ENCODE measurements around the gene C2CD3. TPM values are rescaled to one million over a fixed set of nuclear protein-coding genes. Genes with fewer than 3 reads are reported as not detected.
"Not testable (repeated sequence)": the region's sequence is repeated elsewhere in the genome, so short reads cannot be mapped to it uniquely, and the experiment has no call there.

Gene C2CD3
- total and polyA plus RNA-seq, 2 donors, result 12.2 to 13.6 TPM

DNA sequence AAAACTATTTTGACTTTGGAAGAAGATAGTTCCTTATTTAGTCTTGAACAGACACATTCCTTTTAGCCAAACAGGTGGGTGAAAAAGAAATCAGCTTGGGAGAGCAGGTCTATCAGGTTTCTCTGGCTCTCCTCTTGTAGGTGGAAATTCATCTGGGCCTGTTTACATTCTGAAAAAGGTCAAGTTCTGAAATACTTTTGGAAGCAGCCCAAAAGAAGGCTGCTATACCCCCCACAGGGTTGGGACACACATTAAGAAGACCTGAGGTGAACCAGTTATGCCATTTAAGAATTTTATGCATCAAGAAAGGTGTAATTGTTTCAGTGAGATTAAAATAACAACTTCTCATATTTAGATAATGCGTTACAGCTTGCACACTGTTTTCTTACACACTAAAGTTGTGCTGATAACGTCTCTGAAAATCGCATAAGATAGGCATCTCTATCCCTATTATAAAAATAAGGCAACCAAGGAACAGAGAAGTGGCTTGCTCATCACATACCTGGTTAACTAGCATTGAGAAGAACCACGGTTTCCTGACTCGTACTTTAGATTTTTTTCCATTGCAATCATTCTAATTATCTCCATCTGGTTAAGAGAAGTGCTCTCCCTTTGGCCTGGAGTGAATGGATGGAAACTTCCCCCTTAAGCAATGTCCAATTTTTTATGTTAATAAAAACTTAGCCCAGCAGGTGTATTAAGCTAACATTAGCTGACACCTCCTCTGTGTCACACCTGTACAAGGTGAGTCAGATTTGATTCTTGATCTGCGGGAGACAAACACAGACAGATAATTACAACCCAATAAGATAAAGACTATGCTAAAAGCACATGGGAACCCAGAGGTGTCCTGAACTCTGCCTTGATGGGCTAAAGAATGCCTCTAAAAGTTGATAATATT lies 101.4 kb downstream of the C2CD3 start:
- H3K4me3 ChIP-seq (ENCODE audit: low read length in 2 of 2), result no peak overlapping the region
- H3K9me3 ChIP-seq (ENCODE audit: control insufficient read depth in 2 of 2, insufficient read depth in 1 of 2, low read length in 1 of 2), result no peaks in the 10 kb centered on the region
- H3K4me1 ChIP-seq (ENCODE audit: control insufficient read depth in 2 of 2, insufficient read depth in 2 of 2, low read length in 2 of 2), result no peaks in the 10 kb centered on the region
- H3K27me3 ChIP-seq (ENCODE audit: control insufficient read depth in 2 of 2, insufficient read depth in 1 of 2, low read length in 1 of 2), result no peaks in the 10 kb centered on the region
- DNase-seq (ENCODE audit: low read depth in 6 of 9, low spot score in 9 of 9), result peak in 1 of 9 donors; percentile 12
- H3K36me3 ChIP-seq (ENCODE audit: control insufficient read depth in 2 of 2, insufficient read depth in 2 of 2, low read length in 1 of 2), result peaks cover 19 to 48% of the 10 kb centered on the region in 2 donors
- H3K27ac ChIP-seq (ENCODE audit: low read depth in 1 of 2, low read length in 1 of 2), result no peak overlapping the region
- 95% methylated on average over 6 of the region's 6 CpGs for WGBS

DNA sequence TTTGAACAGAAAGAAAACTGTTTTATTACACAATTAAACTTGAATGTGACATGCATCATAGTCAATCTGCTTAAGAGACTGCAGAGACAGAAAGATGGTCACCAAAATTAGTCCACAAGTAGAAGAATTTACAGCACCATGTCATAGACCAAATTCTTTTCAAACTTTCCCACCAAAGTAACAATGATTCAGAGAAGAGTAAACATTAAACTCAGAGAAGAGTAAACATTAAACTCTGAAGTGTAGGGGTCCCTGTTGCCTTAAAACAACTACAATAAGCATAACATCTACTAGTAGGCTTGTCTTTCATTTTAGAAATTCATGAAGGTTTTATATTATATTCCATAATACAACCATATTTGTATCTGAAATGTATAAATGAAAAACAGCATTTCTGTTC lies 104.1 kb downstream of the C2CD3 start:
- H3K4me3 ChIP-seq (ENCODE audit: low read length in 2 of 2); H3K27ac ChIP-seq (ENCODE audit: low read depth in 1 of 2, low read length in 1 of 2); H3K9me3 ChIP-seq (ENCODE audit: control insufficient read depth in 2 of 2, insufficient read depth in 1 of 2, low read length in 1 of 2); DNase-seq (ENCODE audit: low read depth in 6 of 9, low spot score in 9 of 9); H3K4me1 ChIP-seq (ENCODE audit: control insufficient read depth in 2 of 2, insufficient read depth in 2 of 2, low read length in 2 of 2); H3K27me3 ChIP-seq (ENCODE audit: control insufficient read depth in 2 of 2, insufficient read depth in 1 of 2, low read length in 1 of 2): not testable (repeated sequence)
- peaks cover 9 to 26% of the 10 kb centered on the region in 2 donors for H3K36me3 ChIP-seq (ENCODE audit: control insufficient read depth in 2 of 2, insufficient read depth in 2 of 2, low read length in 1 of 2)

DNA sequence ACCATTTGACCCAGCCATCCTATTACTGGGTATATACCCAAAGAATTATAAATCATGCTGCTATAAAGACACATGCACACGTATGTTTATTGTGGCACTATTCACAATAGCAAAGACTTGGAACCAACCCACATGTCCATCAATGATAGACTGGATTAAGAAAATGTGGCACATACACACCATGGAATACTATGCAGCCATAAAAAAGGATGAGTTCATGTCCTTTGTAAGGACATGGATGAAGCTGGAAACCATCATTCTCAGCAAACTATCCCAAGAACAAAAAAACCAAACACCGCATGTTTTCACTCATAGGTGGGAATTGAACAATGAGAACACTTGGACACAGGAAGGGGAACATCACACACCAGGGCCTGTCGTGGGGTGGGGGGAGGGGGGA lies 105.3 kb downstream of the C2CD3 start:
- H3K9me3 ChIP-seq (ENCODE audit: control insufficient read depth in 2 of 2, insufficient read depth in 1 of 2, low read length in 1 of 2); H3K4me3 ChIP-seq (ENCODE audit: low read length in 2 of 2): not testable (repeated sequence)

GRCh38 chr11:74063628-74064027 lies 107.2 kb downstream of the C2CD3 start:
- not testable (repeated sequence) for H3K36me3 ChIP-seq (ENCODE audit: control insufficient read depth in 2 of 2, insufficient read depth in 2 of 2, low read length in 1 of 2); H3K4me3 ChIP-seq (ENCODE audit: low read length in 2 of 2); H3K27ac ChIP-seq (ENCODE audit: low read depth in 1 of 2, low read length in 1 of 2); H3K4me1 ChIP-seq (ENCODE audit: control insufficient read depth in 2 of 2, insufficient read depth in 2 of 2, low read length in 2 of 2); DNase-seq (ENCODE audit: low read depth in 6 of 9, low spot score in 9 of 9); H3K9me3 ChIP-seq (ENCODE audit: control insufficient read depth in 2 of 2, insufficient read depth in 1 of 2, low read length in 1 of 2); H3K27me3 ChIP-seq (ENCODE audit: control insufficient read depth in 2 of 2, insufficient read depth in 1 of 2, low read length in 1 of 2)
- WGBS, result 69% methylated on average over 1 of the region's 1 CpG

More for the DNA sequence above, 105.3 kb downstream of the C2CD3 start:
- H3K27ac ChIP-seq (ENCODE audit: low read depth in 1 of 2, low read length in 1 of 2); H3K27me3 ChIP-seq (ENCODE audit: control insufficient read depth in 2 of 2, insufficient read depth in 1 of 2, low read length in 1 of 2); H3K4me1 ChIP-seq (ENCODE audit: control insufficient read depth in 2 of 2, insufficient read depth in 2 of 2, low read length in 2 of 2); DNase-seq (ENCODE audit: low read depth in 6 of 9, low spot score in 9 of 9): not testable (repeated sequence)
- 78% methylated on average over 3 of the region's 3 CpGs for WGBS
- H3K36me3 ChIP-seq (ENCODE audit: control insufficient read depth in 2 of 2, insufficient read depth in 2 of 2, low read length in 1 of 2), result peaks cover under 1 to 15% of the 10 kb centered on the region in 2 donors

GRCh38 chr11:74061599-74061998 lies 109.2 kb downstream of the C2CD3 start:
- not testable (repeated sequence) for DNase-seq (ENCODE audit: low read depth in 6 of 9, low spot score in 9 of 9); H3K4me3 ChIP-seq (ENCODE audit: low read length in 2 of 2); H3K4me1 ChIP-seq (ENCODE audit: control insufficient read depth in 2 of 2, insufficient read depth in 2 of 2, low read length in 2 of 2); H3K27me3 ChIP-seq (ENCODE audit: control insufficient read depth in 2 of 2, insufficient read depth in 1 of 2, low read length in 1 of 2); H3K27ac ChIP-seq (ENCODE audit: low read depth in 1 of 2, low read length in 1 of 2); H3K9me3 ChIP-seq (ENCODE audit: control insufficient read depth in 2 of 2, insufficient read depth in 1 of 2, low read length in 1 of 2)
- H3K36me3 ChIP-seq (ENCODE audit: control insufficient read depth in 2 of 2, insufficient read depth in 2 of 2, low read length in 1 of 2), result peaks cover 15 to 19% of the 10 kb centered on the region in 2 donors
- WGBS, result 99% methylated on average over 4 of the region's 4 CpGs

GRCh38 chr11:74057249-74058151 lies 113.3 kb downstream of the C2CD3 start:
- Histone ChIP-seq H3K27ac (ENCODE audit: low read depth in 1 of 2, low read length in 1 of 2) (no peak overlapping the region), H3K4me3 (ENCODE audit: low read length in 2 of 2) (no peak overlapping the region), H3K9me3 (ENCODE audit: control insufficient read depth in 2 of 2, insufficient read depth in 1 of 2, low read length in 1 of 2) (peaks cover 0 to 1% of the 10 kb centered on the region in 2 donors), H3K4me1 (ENCODE audit: control insufficient read depth in 2 of 2, insufficient read depth in 2 of 2, low read length in 2 of 2) (no peaks in the 10 kb centered on the region), H3K36me3 (ENCODE audit: control insufficient read depth in 2 of 2, insufficient read depth in 2 of 2, low read length in 1 of 2) (peaks cover 33 to 37% of the 10 kb centered on the region in 2 donors), H3K27me3 (ENCODE audit: control insufficient read depth in 2 of 2, insufficient read depth in 1 of 2, low read length in 1 of 2) (no peaks in the 10 kb centered on the region)
- DNase-seq (ENCODE audit: low read depth in 6 of 9, low spot score in 9 of 9), result no peak
- 97% methylated on average over 8 of the region's 8 CpGs for WGBS

- peaks cover 38 to 46% of the 10 kb centered on the region in 2 donors for H3K36me3 ChIP-seq (ENCODE audit: control insufficient read depth in 2 of 2, insufficient read depth in 2 of 2, low read length in 1 of 2)
These were observed 114.9 kb downstream of the C2CD3 start for GRCh38 chr11:74055938-74056337.

GRCh38 chr11:74050465-74050864 lies 120.3 kb downstream of the C2CD3 start:
- WGBS, result 98% methylated on average over 3 of the region's 3 CpGs
- peaks cover 21 to 48% of the 10 kb centered on the region in 2 donors for H3K36me3 ChIP-seq (ENCODE audit: control insufficient read depth in 2 of 2, insufficient read depth in 2 of 2, low read length in 1 of 2)
- H3K9me3 ChIP-seq (ENCODE audit: control insufficient read depth in 2 of 2, insufficient read depth in 1 of 2, low read length in 1 of 2), result no peaks in the 10 kb centered on the region
- H3K27me3 ChIP-seq (ENCODE audit: control insufficient read depth in 2 of 2, insufficient read depth in 1 of 2, low read length in 1 of 2), result no peaks in the 10 kb centered on the region
- no peak overlapping the region for H3K27ac ChIP-seq (ENCODE audit: low read depth in 1 of 2, low read length in 1 of 2)
- DNase-seq (ENCODE audit: low read depth in 6 of 9, low spot score in 9 of 9), result no peak
- H3K4me1 ChIP-seq (ENCODE audit: control insufficient read depth in 2 of 2, insufficient read depth in 2 of 2, low read length in 2 of 2), result no peaks in the 10 kb centered on the region
- no peak overlapping the region for H3K4me3 ChIP-seq (ENCODE audit: low read length in 2 of 2)

More at GRCh38 chr11:74055938-74056337, 114.9 kb downstream of the C2CD3 start:
- Histone ChIP-seq H3K27me3 (ENCODE audit: control insufficient read depth in 2 of 2, insufficient read depth in 1 of 2, low read length in 1 of 2) (no peaks in the 10 kb centered on the region), H3K27ac (ENCODE audit: low read depth in 1 of 2, low read length in 1 of 2) (no peak overlapping the region), H3K9me3 (ENCODE audit: control insufficient read depth in 2 of 2, insufficient read depth in 1 of 2, low read length in 1 of 2) (peaks cover 0 to 1% of the 10 kb centered on the region in 2 donors), H3K4me3 (ENCODE audit: low read length in 2 of 2) (no peak overlapping the region), H3K4me1 (ENCODE audit: control insufficient read depth in 2 of 2, insufficient read depth in 2 of 2, low read length in 2 of 2) (no peaks in the 10 kb centered on the region)
- DNase-seq (ENCODE audit: low read depth in 6 of 9, low spot score in 9 of 9), result no peak

DNA sequence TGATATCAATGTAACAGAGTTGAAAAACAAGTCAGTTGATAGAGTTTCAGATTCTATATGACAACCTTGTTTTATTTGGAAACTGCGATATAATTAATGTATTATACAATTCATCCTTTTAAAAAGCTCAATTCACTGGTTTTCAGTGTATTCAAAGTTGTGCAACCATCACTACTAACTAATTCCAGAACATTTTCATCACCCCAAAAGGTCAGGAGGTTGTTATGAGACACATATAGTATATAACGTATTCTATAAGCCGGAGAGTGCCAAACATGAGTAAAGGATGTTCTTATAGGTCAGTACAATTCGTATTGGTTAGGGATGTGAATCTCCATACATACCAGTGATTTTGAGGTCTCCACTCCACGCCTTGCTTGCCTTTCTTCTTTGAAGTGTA lies 121.8 kb downstream of the C2CD3 start:
- peaks cover 21 to 36% of the 10 kb centered on the region in 2 donors for H3K36me3 ChIP-seq (ENCODE audit: control insufficient read depth in 2 of 2, insufficient read depth in 2 of 2, low read length in 1 of 2)
- WGBS, result 98% methylated on average over 5 of the region's 5 CpGs

More for the DNA sequence above, 121.8 kb downstream of the C2CD3 start:
- no peaks in the 10 kb centered on the region for H3K27me3 ChIP-seq (ENCODE audit: control insufficient read depth in 2 of 2, insufficient read depth in 1 of 2, low read length in 1 of 2)
- H3K27ac ChIP-seq (ENCODE audit: low read depth in 1 of 2, low read length in 1 of 2), result no peak overlapping the region
- no peaks in the 10 kb centered on the region for H3K4me1 ChIP-seq (ENCODE audit: control insufficient read depth in 2 of 2, insufficient read depth in 2 of 2, low read length in 2 of 2)
- no peak overlapping the region for H3K4me3 ChIP-seq (ENCODE audit: low read length in 2 of 2)
- no peak for DNase-seq (ENCODE audit: low read depth in 6 of 9, low spot score in 9 of 9)
- H3K9me3 ChIP-seq (ENCODE audit: control insufficient read depth in 2 of 2, insufficient read depth in 1 of 2, low read length in 1 of 2), result no peaks in the 10 kb centered on the region
